Hematopoietic multipotent progenitor cell treated with erythropoietin and hydrocortisone succinate and interleukin-3 and kit ligand, for 15 days (in vitro differentiated cells): ENCODE results near the gene DCTPP1.

Source experiments
- DNase-seq: peaks from one replicate; pipeline ENCODE4 v3.0.0-alpha.2; 2015; ENCODE audit warnings: low spot score

DCTPP1 gene

GRCh38 chr16:30381291-30382041, 48.4 kb downstream of the DCTPP1 start:
- no peak for DNase-seq

- DNase-seq, result no peak
These were observed 49.0 kb downstream of the DCTPP1 start for GRCh38 chr16:30380803-30381208.

- DNase-seq, result no peak
These were observed 49.6 kb downstream of the DCTPP1 start for GRCh38 chr16:30380072-30380802.

- DNase-seq, result no peak
These were observed 50.6 kb downstream of the DCTPP1 start for GRCh38 chr16:30379158-30379783.

GRCh38 chr16:30378236-30379157, 51.3 kb downstream of the DCTPP1 start:
- peak; percentile 98 for DNase-seq

GRCh38 chr16:30377812-30378235, 52.0 kb downstream of the DCTPP1 start:
- peak; percentile 91 for DNase-seq

- DNase-seq, result no peak
These were observed 52.6 kb downstream of the DCTPP1 start for GRCh38 chr16:30377050-30377811.

- no peak for DNase-seq
These were observed 53.3 kb downstream of the DCTPP1 start for GRCh38 chr16:30376461-30376902.

GRCh38 chr16:30375864-30376263, 54.0 kb downstream of the DCTPP1 start:
- DNase-seq, result no peak

GRCh38 chr16:30374538-30374937, 55.3 kb downstream of the DCTPP1 start, which contains the start of gene MYL11:
Gene MYL11, plus strand, starts transcription at chr16:30374802. Its CDS starts 56 bp downstream, at chr16:30374858.
- no peak for DNase-seq
